NB4 (cell line): ENCODE results near the gene RABGGTA.

Experiments
- CTCF ChIP-seq: IDR thresholded peaks from one replicate; pipeline ENCODE4 v1.5.1; 2012; ENCODE audit warnings: low read depth, low read length
- MYC ChIP-seq: IDR thresholded peaks from 2 replicates; pipeline ENCODE4 v1.6.1; 2011; ENCODE audit warnings: low read depth, low read length
- POLR2A ChIP-seq: IDR thresholded peaks from 2 replicates; pipeline ENCODE4 v1.6.1; 2011; ENCODE audit warnings: mild to moderate bottlenecking; ENCODE audit not compliant: insufficient read length; ENCODE audit errors: extremely low read depth

DNA sequence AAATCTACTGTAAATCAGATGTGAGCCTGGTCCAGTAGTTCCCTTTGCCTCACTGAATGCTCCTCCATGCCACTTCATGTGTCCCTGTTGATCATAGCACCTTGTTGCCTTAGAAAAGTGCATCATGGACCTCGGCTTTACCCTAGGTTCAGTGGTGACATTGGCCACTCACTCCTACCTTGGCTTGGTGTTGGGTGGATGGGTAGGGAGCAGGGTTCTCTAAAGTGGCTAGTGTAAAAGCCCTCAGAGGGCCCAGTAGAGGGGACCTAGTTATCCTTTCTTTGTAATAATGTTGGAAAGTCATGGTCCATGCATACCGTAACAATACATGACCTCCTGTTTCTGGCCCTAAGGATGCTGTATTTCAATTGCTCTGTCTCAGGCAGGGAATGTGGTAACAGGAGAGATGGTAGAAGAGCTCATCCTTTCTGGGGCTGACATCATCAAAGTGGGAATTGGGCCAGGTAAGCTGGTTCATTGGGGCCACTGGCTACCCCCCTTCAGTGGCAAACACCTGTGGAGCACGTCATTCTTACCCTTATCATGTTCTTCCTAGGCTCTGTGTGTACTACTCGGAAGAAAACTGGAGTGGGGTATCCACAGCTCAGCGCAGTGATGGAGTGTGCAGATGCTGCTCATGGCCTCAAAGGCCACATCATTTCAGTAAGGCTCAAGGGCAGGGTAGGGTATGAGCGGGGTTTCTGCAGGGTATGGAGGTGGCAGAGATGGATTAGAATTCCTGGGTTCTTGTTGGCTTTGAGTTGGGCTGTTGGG, 34.5 kb downstream of the RABGGTA start:
- TF ChIP-seq CTCF (no peak), POLR2A (no peak), MYC (no peak)
